GM23338 (cell line): ENCODE data around the gene RAD51B. TPM values are rescaled to one million over a fixed set of nuclear protein-coding genes. Genes with fewer than 3 reads are reported as not detected.

Source experiments
- ATAC-seq: fragments of 200-7000 bp; cut with Tn5 transposase; 3 replicates; pipeline ENCODE4 v1.9.1; 2020
- DNase-seq: peaks from one replicate; pipeline ENCODE4 v3.0.0-alpha.2; 2015; ENCODE audit warnings: low spot score
- H2AFZ ChIP-seq: fragments of 200-600 bp; sonication (generic); 2 replicates; pipeline ENCODE4 v1.8.0; 2016; ENCODE audit warnings: antibody characterized with exemption, mild to moderate bottlenecking, moderate library complexity
- H3F3A ChIP-seq: fragments of 200-600 bp; sonication (generic); replicated peaks from 2 replicates; pipeline ENCODE4 v1.8.0; 2017; ENCODE audit warnings: antibody characterized with exemption, mixed run types, low read depth
- H3K27ac ChIP-seq: fragments of 200-600 bp; sonication (generic); 2 replicates; pipeline ENCODE4 v1.6.1; 2016; ENCODE audit warnings: low read depth
- H3K27me3 ChIP-seq: fragments of 200-600 bp; sonication (generic); 2 replicates; pipeline ENCODE4 v1.8.0; 2016; ENCODE audit warnings: mild to moderate bottlenecking, mixed run types, moderate library complexity; ENCODE audit not compliant: insufficient read depth
- H3K36me3 ChIP-seq: fragments of 200-600 bp; sonication (generic); 2 replicates; pipeline ENCODE4 v1.8.0; 2016; ENCODE audit warnings: mild to moderate bottlenecking; ENCODE audit not compliant: insufficient read depth
- H3K4me1 ChIP-seq: fragments of 200-600 bp; sonication (generic); 2 replicates; pipeline ENCODE4 v1.8.0; 2016; ENCODE audit warnings: mild to moderate bottlenecking, moderate library complexity; ENCODE audit not compliant: insufficient read depth
- H3K4me2 ChIP-seq: fragments of 200-600 bp; sonication (generic); 2 replicates; pipeline ENCODE4 v1.7.1; 2017; ENCODE audit warnings: mixed run types
- H3K4me3 ChIP-seq: fragments of 200-600 bp; sonication (generic); 2 replicates; pipeline ENCODE4 v1.6.1; 2016; ENCODE audit warnings: mixed run types
- H3K79me2 ChIP-seq: fragments of 200-600 bp; sonication (generic); replicated peaks from 2 replicates; pipeline ENCODE4 v1.8.0; 2017; ENCODE audit warnings: mild to moderate bottlenecking; ENCODE audit not compliant: insufficient read depth
- H3K9me2 ChIP-seq: fragments of 200-600 bp; sonication (generic); 2 replicates; pipeline ENCODE4 v1.8.0; 2017; ENCODE audit not compliant: insufficient read depth
- H4K20me1 ChIP-seq: fragments of 200-600 bp; sonication (generic); replicated peaks from 2 replicates; pipeline ENCODE4 v1.8.0; 2017; ENCODE audit warnings: mild to moderate bottlenecking; ENCODE audit not compliant: insufficient read depth
- H3K27ac Mint-ChIP-seq: 2 replicates; pipeline ENCODE4 v1.8.0; 2020; ENCODE audit warnings: inconsistent platforms, mild to moderate bottlenecking, moderate library complexity, mixed read lengths
- H3K27me3 Mint-ChIP-seq: 3 replicates; pipeline ENCODE4 v1.8.0; 2022; ENCODE audit warnings: low read depth, mild to moderate bottlenecking, moderate library complexity, mixed read lengths, inconsistent platforms; ENCODE audit not compliant: insufficient read depth, poor library complexity
- H3K36me3 Mint-ChIP-seq: 3 replicates; pipeline ENCODE4 v1.8.0; 2021; ENCODE audit warnings: low read depth, mild to moderate bottlenecking, inconsistent platforms, moderate library complexity, mixed read lengths
- H3K4me1 Mint-ChIP-seq: 3 replicates; pipeline ENCODE4 v1.8.0; 2020; ENCODE audit warnings: mild to moderate bottlenecking, inconsistent platforms, mixed read lengths
- H3K4me3 Mint-ChIP-seq: 3 replicates; pipeline ENCODE4 v1.8.0; 2021; ENCODE audit warnings: moderate library complexity, mild to moderate bottlenecking, inconsistent platforms, mixed read lengths
- H3K9me3 Mint-ChIP-seq: 3 replicates; pipeline ENCODE4 v1.8.0; 2020; ENCODE audit warnings: moderate library complexity, mild to moderate bottlenecking, inconsistent platforms, mixed read lengths
- CREB1 ChIP-seq: fragments of 250-450 bp; sonication (Bioruptor Pico); IDR thresholded peaks from 2 replicates; pipeline ENCODE4 v1.5.0; 2020; ENCODE audit warnings: low read depth, mild to moderate bottlenecking, moderate library complexity
- EZH2 ChIP-seq: fragments of 200-600 bp; sonication (generic); IDR thresholded peaks from one replicate; pipeline ENCODE4 v1.8.0; 2017; ENCODE audit warnings: antibody characterized with exemption, mild to moderate bottlenecking, low read depth; ENCODE audit not compliant: unreplicated experiment
- EZH2phosphoT487 ChIP-seq: fragments of 200-600 bp; sonication (generic); IDR thresholded peaks from one replicate; pipeline ENCODE4 v1.8.1; 2018; ENCODE audit warnings: antibody characterized with exemption; ENCODE audit not compliant: unreplicated experiment
- JUNB ChIP-seq: IDR thresholded peaks from one replicate; pipeline ENCODE4 v1.6.1; 2016; ENCODE audit warnings: antibody characterized with exemption; ENCODE audit not compliant: unreplicated experiment
- NANOG ChIP-seq: IDR thresholded peaks from 2 replicates; pipeline ENCODE4 v1.6.1; 2016; ENCODE audit warnings: antibody characterized with exemption, borderline replicate concordance
- POLR2AphosphoS5 ChIP-seq: IDR thresholded peaks from 2 replicates; pipeline ENCODE4 v1.6.1; 2016; ENCODE audit warnings: antibody characterized with exemption, low read depth
- STAT1 ChIP-seq: IDR thresholded peaks from one replicate; pipeline ENCODE4 v1.6.1; 2016; ENCODE audit warnings: antibody characterized with exemption; ENCODE audit not compliant: unreplicated experiment
- ZNF331 ChIP-seq: fragments of 250-450 bp; sonication (Bioruptor Pico); IDR thresholded peaks from 2 replicates; pipeline ENCODE4 v1.5.0; 2020; ENCODE audit warnings: low read depth, mild to moderate bottlenecking, moderate library complexity
- polyA plus RNA-seq: library from polyadenylated mRNA; unstranded; fragments of >200 nt; fragmentation: Nextera tagmentation; extraction: Ambion mirVana; gene quantifications from 2 replicates; pipeline ENCODE4 v1.2.1, GENCODE V29; 2016
- total RNA-seq: library from RNA; depleted of rRNA; stranded (reverse); fragments of >200 nt; shearing (Covaris generic); gene quantifications from 2 replicates; pipeline ENCODE4 v1.2.3, GENCODE V29; 2014
- TF ChIP-seq, protein P1 (sequence below), 2 experiments: fragments of 200-600 bp in 1 of 2; sonication (generic) in 1 of 2; conservative IDR thresholded peaks; 2 replicates each; pipeline versions ENCODE4 v1.5.1 to v1.6.1; 2016 to 2017; ENCODE audit warnings: antibody characterized with exemption in 2 of 2, low read depth in 2 of 2, mild to moderate bottlenecking in 2 of 2, moderate library complexity in 1 of 2
- TF ChIP-seq, protein P2 (sequence below): IDR thresholded peaks from one replicate; pipeline ENCODE4 v1.6.1; 2018; ENCODE audit warnings: antibody characterized with exemption; ENCODE audit not compliant: unreplicated experiment
- TF ChIP-seq, protein P3 (sequence below): IDR thresholded peaks from 2 replicates; pipeline ENCODE4 v1.6.1; 2016; ENCODE audit warnings: antibody characterized with exemption
- TF ChIP-seq, protein P4 (sequence below): fragments of 250-450 bp; sonication (Bioruptor Pico); IDR thresholded peaks from 2 replicates; pipeline ENCODE4 v1.5.0; 2020; ENCODE audit warnings: mild to moderate bottlenecking, moderate library complexity

The RAD51B gene
- total and polyA plus RNA-seq, 2 experiments from 2014 or later = 15.7 to 29.1 TPM

DNA sequence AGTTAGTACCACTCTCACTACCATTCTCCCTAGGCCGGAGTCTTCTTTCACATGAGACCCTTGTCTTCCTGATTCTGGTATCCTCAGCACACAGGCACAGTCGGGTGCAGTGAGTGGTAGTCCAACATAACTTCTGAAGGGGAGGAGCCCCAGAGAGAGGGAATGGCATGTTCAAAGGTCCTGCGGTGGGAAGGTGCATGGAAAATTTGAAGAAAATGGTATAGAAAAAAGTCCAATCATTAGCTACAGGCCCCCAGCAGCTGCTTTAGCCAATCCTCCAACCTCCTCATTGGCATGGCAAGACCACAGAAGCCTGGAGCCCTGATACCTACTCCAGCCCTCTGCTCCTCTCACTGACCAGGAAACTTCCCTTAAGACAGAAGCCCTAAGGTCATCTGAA lies 876.7 kb downstream of the RAD51B start (continued):
- TF ChIP-seq EZH2 (no peak), EZH2phosphoT487 (no peak), NANOG (no peak), ZNF331 (no peak), POLR2AphosphoS5 (no peak), STAT1 (no peak)
- TF ChIP-seq, protein P1, sequence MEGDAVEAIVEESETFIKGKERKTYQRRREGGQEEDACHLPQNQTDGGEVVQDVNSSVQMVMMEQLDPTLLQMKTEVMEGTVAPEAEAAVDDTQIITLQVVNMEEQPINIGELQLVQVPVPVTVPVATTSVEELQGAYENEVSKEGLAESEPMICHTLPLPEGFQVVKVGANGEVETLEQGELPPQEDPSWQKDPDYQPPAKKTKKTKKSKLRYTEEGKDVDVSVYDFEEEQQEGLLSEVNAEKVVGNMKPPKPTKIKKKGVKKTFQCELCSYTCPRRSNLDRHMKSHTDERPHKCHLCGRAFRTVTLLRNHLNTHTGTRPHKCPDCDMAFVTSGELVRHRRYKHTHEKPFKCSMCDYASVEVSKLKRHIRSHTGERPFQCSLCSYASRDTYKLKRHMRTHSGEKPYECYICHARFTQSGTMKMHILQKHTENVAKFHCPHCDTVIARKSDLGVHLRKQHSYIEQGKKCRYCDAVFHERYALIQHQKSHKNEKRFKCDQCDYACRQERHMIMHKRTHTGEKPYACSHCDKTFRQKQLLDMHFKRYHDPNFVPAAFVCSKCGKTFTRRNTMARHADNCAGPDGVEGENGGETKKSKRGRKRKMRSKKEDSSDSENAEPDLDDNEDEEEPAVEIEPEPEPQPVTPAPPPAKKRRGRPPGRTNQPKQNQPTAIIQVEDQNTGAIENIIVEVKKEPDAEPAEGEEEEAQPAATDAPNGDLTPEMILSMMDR (conservative IDR thresholded peaks at IDR 0.05; ENCODE audit: low read depth in 2 of 2) = no peak
- TF ChIP-seq, protein P2, sequence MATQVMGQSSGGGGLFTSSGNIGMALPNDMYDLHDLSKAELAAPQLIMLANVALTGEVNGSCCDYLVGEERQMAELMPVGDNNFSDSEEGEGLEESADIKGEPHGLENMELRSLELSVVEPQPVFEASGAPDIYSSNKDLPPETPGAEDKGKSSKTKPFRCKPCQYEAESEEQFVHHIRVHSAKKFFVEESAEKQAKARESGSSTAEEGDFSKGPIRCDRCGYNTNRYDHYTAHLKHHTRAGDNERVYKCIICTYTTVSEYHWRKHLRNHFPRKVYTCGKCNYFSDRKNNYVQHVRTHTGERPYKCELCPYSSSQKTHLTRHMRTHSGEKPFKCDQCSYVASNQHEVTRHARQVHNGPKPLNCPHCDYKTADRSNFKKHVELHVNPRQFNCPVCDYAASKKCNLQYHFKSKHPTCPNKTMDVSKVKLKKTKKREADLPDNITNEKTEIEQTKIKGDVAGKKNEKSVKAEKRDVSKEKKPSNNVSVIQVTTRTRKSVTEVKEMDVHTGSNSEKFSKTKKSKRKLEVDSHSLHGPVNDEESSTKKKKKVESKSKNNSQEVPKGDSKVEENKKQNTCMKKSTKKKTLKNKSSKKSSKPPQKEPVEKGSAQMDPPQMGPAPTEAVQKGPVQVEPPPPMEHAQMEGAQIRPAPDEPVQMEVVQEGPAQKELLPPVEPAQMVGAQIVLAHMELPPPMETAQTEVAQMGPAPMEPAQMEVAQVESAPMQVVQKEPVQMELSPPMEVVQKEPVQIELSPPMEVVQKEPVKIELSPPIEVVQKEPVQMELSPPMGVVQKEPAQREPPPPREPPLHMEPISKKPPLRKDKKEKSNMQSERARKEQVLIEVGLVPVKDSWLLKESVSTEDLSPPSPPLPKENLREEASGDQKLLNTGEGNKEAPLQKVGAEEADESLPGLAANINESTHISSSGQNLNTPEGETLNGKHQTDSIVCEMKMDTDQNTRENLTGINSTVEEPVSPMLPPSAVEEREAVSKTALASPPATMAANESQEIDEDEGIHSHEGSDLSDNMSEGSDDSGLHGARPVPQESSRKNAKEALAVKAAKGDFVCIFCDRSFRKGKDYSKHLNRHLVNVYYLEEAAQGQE = no peak

DNA sequence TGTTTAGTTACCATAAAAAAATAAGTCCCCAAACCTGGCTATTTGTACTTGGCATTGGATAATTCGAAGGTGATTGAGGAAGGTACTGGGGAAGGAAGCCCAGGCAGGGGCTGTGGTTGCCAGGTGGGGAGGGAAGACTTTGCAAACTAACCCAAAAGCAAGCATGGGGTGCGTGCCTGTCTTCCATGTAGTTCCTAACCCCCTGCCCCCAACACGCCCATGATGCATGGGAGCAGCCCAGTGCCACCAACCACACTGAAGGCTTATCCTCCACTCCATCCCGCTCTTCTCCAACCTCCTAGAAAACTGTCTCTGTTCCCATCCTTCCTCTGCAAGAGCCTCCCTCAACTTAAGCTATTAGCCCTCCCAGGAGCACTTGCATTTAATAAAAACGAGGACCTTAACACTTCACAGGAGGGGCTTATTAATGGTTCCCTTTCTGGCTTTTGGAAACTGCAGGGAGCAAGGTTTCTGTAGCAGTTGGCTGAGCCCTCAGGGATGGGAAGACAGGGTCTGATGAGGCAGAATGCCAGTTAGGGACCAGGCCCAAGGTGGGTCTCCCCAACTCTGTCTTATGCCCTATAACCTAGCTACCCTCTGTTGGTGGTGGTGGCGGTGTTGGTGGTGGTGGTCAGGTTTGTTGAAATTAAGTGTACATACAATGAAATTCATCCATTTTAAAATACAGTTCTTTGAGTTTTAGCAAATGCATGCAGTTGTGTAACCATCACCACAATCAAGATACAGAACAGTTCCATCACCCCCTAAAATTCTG lies 877.3 kb downstream of the RAD51B start:
- TF ChIP-seq JUNB = no peak
- TF ChIP-seq, protein P3, sequence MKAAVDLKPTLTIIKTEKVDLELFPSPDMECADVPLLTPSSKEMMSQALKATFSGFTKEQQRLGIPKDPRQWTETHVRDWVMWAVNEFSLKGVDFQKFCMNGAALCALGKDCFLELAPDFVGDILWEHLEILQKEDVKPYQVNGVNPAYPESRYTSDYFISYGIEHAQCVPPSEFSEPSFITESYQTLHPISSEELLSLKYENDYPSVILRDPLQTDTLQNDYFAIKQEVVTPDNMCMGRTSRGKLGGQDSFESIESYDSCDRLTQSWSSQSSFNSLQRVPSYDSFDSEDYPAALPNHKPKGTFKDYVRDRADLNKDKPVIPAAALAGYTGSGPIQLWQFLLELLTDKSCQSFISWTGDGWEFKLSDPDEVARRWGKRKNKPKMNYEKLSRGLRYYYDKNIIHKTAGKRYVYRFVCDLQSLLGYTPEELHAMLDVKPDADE = no peak
- no peak for TF ChIP-seq CREB1 (CRISPR knock-in tag)
- no peak for TF ChIP-seq POLR2AphosphoS5
- no peak for TF ChIP-seq EZH2
- TF ChIP-seq EZH2phosphoT487 = no peak
- no peak for TF ChIP-seq NANOG
- TF ChIP-seq, protein P4, sequence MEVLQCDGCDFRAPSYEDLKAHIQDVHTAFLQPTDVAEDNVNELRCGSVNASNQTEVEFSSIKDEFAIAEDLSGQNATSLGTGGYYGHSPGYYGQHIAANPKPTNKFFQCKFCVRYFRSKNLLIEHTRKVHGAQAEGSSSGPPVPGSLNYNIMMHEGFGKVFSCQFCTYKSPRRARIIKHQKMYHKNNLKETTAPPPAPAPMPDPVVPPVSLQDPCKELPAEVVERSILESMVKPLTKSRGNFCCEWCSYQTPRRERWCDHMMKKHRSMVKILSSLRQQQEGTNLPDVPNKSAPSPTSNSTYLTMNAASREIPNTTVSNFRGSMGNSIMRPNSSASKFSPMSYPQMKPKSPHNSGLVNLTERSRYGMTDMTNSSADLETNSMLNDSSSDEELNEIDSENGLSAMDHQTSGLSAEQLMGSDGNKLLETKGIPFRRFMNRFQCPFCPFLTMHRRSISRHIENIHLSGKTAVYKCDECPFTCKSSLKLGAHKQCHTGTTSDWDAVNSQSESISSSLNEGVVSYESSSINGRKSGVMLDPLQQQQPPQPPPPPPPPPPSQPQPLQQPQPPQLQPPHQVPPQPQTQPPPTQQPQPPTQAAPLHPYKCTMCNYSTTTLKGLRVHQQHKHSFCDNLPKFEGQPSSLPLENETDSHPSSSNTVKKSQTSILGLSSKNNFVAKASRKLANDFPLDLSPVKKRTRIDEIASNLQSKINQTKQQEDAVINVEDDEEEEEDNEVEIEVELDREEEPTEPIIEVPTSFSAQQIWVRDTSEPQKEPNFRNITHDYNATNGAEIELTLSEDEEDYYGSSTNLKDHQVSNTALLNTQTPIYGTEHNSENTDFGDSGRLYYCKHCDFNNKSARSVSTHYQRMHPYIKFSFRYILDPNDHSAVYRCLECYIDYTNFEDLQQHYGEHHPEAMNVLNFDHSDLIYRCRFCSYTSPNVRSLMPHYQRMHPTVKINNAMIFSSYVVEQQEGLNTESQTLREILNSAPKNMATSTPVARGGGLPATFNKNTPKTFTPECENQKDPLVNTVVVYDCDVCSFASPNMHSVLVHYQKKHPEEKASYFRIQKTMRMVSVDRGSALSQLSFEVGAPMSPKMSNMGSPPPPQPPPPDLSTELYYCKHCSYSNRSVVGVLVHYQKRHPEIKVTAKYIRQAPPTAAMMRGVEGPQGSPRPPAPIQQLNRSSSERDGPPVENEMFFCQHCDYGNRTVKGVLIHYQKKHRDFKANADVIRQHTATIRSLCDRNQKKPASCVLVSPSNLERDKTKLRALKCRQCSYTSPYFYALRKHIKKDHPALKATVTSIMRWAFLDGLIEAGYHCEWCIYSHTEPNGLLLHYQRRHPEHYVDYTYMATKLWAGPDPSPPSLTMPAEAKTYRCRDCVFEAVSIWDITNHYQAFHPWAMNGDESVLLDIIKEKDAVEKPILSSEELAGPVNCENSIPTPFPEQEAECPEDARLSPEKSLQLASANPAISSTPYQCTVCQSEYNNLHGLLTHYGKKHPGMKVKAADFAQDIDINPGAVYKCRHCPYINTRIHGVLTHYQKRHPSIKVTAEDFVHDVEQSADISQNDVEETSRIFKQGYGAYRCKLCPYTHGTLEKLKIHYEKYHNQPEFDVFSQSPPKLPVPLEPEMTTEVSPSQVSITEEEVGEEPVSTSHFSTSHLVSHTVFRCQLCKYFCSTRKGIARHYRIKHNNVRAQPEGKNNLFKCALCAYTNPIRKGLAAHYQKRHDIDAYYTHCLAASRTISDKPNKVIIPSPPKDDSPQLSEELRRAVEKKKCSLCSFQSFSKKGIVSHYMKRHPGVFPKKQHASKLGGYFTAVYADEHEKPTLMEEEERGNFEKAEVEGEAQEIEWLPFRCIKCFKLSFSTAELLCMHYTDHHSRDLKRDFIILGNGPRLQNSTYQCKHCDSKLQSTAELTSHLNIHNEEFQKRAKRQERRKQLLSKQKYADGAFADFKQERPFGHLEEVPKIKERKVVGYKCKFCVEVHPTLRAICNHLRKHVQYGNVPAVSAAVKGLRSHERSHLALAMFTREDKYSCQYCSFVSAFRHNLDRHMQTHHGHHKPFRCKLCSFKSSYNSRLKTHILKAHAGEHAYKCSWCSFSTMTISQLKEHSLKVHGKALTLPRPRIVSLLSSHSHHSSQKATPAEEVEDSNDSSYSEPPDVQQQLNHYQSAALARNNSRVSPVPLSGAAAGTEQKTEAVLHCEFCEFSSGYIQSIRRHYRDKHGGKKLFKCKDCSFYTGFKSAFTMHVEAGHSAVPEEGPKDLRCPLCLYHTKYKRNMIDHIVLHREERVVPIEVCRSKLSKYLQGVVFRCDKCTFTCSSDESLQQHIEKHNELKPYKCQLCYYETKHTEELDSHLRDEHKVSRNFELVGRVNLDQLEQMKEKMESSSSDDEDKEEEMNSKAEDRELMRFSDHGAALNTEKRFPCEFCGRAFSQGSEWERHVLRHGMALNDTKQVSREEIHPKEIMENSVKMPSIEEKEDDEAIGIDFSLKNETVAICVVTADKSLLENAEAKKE (CRISPR knock-in tag) = no peak
- Mint-ChIP-seq H3K4me3 (no peak overlapping the region), H3K4me1 (peaks cover 4% of the 10 kb centered on the region; the same call in 2 of the 3 replicates), H3K27ac (no peak overlapping the region), H3K27me3 (peaks cover 7% of the 10 kb centered on the region), H3K9me3 (peaks cover 19% of the 10 kb centered on the region), H3K36me3 (peaks cover 4% of the 10 kb centered on the region; the same call in 1 of the 3 replicates)
- Histone ChIP-seq H3F3A (no peaks in the 10 kb centered on the region), H4K20me1 (no peaks in the 10 kb centered on the region), H3K4me3 (no peak overlapping the region), H3K9me2 (0 out of 2 replicates have a peak, but pooled peaks cover 8% of the 10 kb centered on the region), H3K27ac (no peak overlapping the region), H2AFZ (no peak overlapping the region), H3K36me3 (no peaks in the 10 kb centered on the region), H3K4me1 (no peaks in the 10 kb centered on the region), H3K79me2 (no peaks in the 10 kb centered on the region), H3K27me3 (no peaks in the 10 kb centered on the region), H3K4me2 (no peak overlapping the region)
- no peak for ATAC-seq
- DNase-seq = no peak
